H1 (cell line): Measurements from ENCODE around the gene GALNT9. TPM values are rescaled to one million over a fixed set of nuclear protein-coding genes. Genes with fewer than 3 reads are reported as not detected.

Source experiments
- ASH2L ChIP-seq: fragments of 200-600, 300-600 bp; sonication (generic); IDR thresholded peaks from one replicate; pipeline ENCODE4 v1.7.1; 2017; ENCODE audit warnings: low read length
- BRCA1 ChIP-seq: IDR thresholded peaks from 2 replicates; pipeline ENCODE4 v1.6.1; 2012; ENCODE audit warnings: low read depth, low read length, improper control_type of control experiment
- CBX5 ChIP-seq: fragments of 300-800, 300-1000 bp; sonication (generic); IDR thresholded peaks from 2 replicates; pipeline ENCODE4 v1.7.1; 2016; ENCODE audit warnings: antibody characterized with exemption, low read length, low read depth
- CHD1 ChIP-seq: IDR thresholded peaks from 2 replicates; pipeline ENCODE4 v1.6.1; 2012; ENCODE audit warnings: low read depth, low read length, improper control_type of control experiment
- NRF1 ChIP-seq: IDR thresholded peaks from 2 replicates; pipeline ENCODE4 v1.6.1; 2011; ENCODE audit warnings: mild to moderate bottlenecking, low read depth, low read length, improper control_type of control experiment
- polyA plus RNA-seq, 7 experiments: library from polyadenylated mRNA; depleted of rRNA in 3 of 7; stranded (reverse) in 5 of 7; unstranded in 2 of 7; fragments of >200 nt in 5 of 7; fragments of 200-250 nt in 2 of 7; gene quantifications; 1 replicate in 5 of 7; 2 replicates in 1 of 7; 4 replicates in 1 of 7; pipeline versions ENCODE4 v1.2.1 to v1.2.3, GENCODE V29; 2011 to 2013; ENCODE audit warnings: missing spikeins in 2 of 7, mixed read lengths in 2 of 7
- total RNA-seq: library from RNA; stranded (reverse); fragmentation: NEBNext Ultra II Directional; extraction: Animal tissue kit (Norgen Biotek cat#: 25700); gene quantifications from 2 replicates; pipeline ENCODE4 v1.2.1, GENCODE V29; 2021

GALNT9 gene
- total and polyA plus RNA-seq, 2 of the 8 experiments (the other 6 are each of a cell fraction or from before 2014, with no cell fraction given) = 2.0 to 3.6 TPM

- TF ChIP-seq CBX5 = no peak
- no peak for TF ChIP-seq CHD1
- no peak for TF ChIP-seq BRCA1
- no peak for TF ChIP-seq NRF1
- TF ChIP-seq ASH2L = no peak
Observed at GRCh38 chr12:132329720-132330548, 545 bp upstream of the GALNT9 start (continued).
